Measurements from ENCODE around the gene RPRD1A. TPM values are rescaled to one million over a fixed set of nuclear protein-coding genes. Genes with fewer than 3 reads are reported as not detected.

RPRD1A gene
- total RNA-seq, 1 donor, result 34.3 TPM

GRCh38 chr18:36064027-36064808 lies 3.1 kb downstream of the RPRD1A start:
- Histone ChIP-seq H3K4me1 (ENCODE audit: insufficient read depth, low read length) (peaks cover 37% of the 10 kb centered on the region), H3K4me3 (ENCODE audit: low read length) (no peak overlapping the region), H3K27me3 (ENCODE audit: insufficient read depth, low read length) (no peaks in the 10 kb centered on the region)

DNA sequence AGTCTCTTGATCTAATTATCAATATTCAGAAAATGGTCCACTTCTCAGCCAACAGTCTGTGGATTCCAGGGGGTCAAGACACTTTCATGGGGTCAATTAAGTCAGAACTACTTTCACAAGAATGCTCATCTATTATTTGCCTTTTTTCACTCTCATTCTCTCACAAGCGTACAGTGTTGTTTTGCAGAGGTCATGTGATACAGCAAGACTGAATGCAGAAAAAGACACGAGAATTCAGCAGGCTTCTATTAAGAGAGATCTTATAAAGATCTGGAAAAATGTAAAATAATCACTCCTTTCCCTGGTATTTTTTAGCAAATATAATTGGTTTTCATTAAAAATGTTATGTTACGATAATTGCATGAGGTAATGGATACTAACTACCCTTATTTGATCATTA lies 8.7 kb downstream of the RPRD1A start:
- no peaks in the 10 kb centered on the region for H3K27me3 ChIP-seq (ENCODE audit: insufficient read depth, low read length)
- H3K4me1 ChIP-seq (ENCODE audit: insufficient read depth, low read length), result peaks cover 18% of the 10 kb centered on the region
- H3K9me3 ChIP-seq (ENCODE audit: low read depth, low read length), result no peaks in the 10 kb centered on the region
- no peak overlapping the region for H3K4me3 ChIP-seq (ENCODE audit: low read length)

More at GRCh38 chr18:36064027-36064808, 3.1 kb downstream of the RPRD1A start:
- no peaks in the 10 kb centered on the region for H3K9me3 ChIP-seq (ENCODE audit: low read depth, low read length)

- Histone ChIP-seq H3K4me1 (ENCODE audit: insufficient read depth, low read length) (peaks cover under 1% of the 10 kb centered on the region), H3K9me3 (ENCODE audit: low read depth, low read length) (peaks cover 11% of the 10 kb centered on the region), H3K27me3 (ENCODE audit: insufficient read depth, low read length) (no peaks in the 10 kb centered on the region), H3K4me3 (ENCODE audit: low read length) (no peak overlapping the region)
These were observed 15.6 kb downstream of the RPRD1A start for GRCh38 chr18:36051760-36052159.

- H3K4me3 ChIP-seq (ENCODE audit: low read length), result no peak overlapping the region
- peaks cover 4% of the 10 kb centered on the region for H3K4me1 ChIP-seq (ENCODE audit: insufficient read depth, low read length)
- H3K9me3 ChIP-seq (ENCODE audit: low read depth, low read length), result peaks cover 11% of the 10 kb centered on the region
- no peaks in the 10 kb centered on the region for H3K27me3 ChIP-seq (ENCODE audit: insufficient read depth, low read length)
These were observed 16.9 kb downstream of the RPRD1A start for GRCh38 chr18:36050479-36050878.

GRCh38 chr18:36047521-36047920 lies 19.8 kb downstream of the RPRD1A start:
- H3K4me3 ChIP-seq (ENCODE audit: low read length), result no peak overlapping the region
- H3K27me3 ChIP-seq (ENCODE audit: insufficient read depth, low read length), result no peaks in the 10 kb centered on the region
- peaks cover 11% of the 10 kb centered on the region for H3K9me3 ChIP-seq (ENCODE audit: low read depth, low read length)
- peaks cover 8% of the 10 kb centered on the region for H3K4me1 ChIP-seq (ENCODE audit: insufficient read depth, low read length)

- Histone ChIP-seq H3K4me1 (ENCODE audit: insufficient read depth, low read length) (peaks cover 9% of the 10 kb centered on the region), H3K27me3 (ENCODE audit: insufficient read depth, low read length) (no peaks in the 10 kb centered on the region), H3K9me3 (ENCODE audit: low read depth, low read length) (peaks cover 7% of the 10 kb centered on the region), H3K4me3 (ENCODE audit: low read length) (no peak overlapping the region)
These were observed 20.5 kb downstream of the RPRD1A start for GRCh38 chr18:36046898-36047297.

DNA sequence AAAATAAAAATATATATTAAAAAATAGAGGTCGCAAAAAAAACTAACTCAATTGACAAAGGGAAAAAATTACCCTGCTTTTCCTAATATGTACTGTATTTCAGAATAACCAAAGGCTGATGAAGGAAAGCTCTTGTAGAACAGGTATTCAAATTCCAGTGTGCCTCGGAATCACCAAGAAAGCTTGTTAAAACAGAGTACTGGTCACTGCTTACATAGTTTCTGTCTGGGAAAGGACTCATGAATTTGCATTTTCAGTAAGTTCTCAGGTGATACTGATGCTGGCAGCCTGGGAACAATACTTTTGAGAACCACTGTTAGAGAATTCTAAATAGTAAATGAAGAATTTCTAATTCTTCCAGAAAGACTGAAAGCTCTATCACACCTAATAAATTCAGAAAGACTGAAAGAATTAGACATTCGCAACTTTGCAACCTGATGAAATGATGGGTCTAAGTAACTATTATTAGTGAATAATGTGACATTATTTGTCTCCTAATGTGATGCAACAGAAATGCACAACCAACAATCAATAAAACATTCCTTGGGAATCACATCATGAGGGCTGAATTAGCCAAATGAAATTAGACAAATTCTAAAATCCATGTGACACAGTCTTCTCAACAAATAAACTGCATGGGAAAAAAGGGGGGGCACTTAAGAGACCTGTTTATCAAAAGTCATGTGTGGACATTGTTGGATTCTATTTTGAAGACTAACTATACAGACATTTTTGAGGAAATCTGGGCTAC lies 21.9 kb downstream of the RPRD1A start:
- H3K27me3 ChIP-seq (ENCODE audit: insufficient read depth, low read length), result no peaks in the 10 kb centered on the region
- H3K9me3 ChIP-seq (ENCODE audit: low read depth, low read length), result no peaks in the 10 kb centered on the region
- H3K4me1 ChIP-seq (ENCODE audit: insufficient read depth, low read length), result peaks cover 14% of the 10 kb centered on the region
- H3K4me3 ChIP-seq (ENCODE audit: low read length), result no peak overlapping the region

DNA sequence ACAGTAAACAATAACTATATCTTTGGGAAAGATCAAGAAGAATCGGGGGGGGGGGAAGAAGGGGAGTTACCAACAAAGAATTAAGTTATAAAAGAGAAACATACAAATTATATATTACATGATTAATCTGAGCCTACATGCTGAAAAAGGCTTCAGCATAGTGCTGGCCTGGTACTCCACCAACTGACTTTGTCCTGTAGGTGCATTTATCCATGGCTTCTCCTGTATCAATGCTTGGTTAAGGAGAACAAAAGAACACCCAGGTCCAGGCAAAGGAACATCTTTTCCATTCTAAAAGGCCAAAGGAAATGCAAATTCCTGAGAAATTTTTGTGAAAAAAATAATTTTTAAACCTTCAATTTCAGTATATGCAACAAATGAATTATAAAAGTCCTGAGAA lies 24.2 kb downstream of the RPRD1A start:
- no peaks in the 10 kb centered on the region for H3K27me3 ChIP-seq (ENCODE audit: insufficient read depth, low read length)
- peaks cover 14% of the 10 kb centered on the region for H3K4me1 ChIP-seq (ENCODE audit: insufficient read depth, low read length)
- no peaks in the 10 kb centered on the region for H3K9me3 ChIP-seq (ENCODE audit: low read depth, low read length)
- H3K4me3 ChIP-seq (ENCODE audit: low read length), result no peak overlapping the region

GRCh38 chr18:36041146-36041545 lies 26.2 kb downstream of the RPRD1A start:
- peaks cover 12% of the 10 kb centered on the region for H3K4me1 ChIP-seq (ENCODE audit: insufficient read depth, low read length)
- H3K4me3 ChIP-seq (ENCODE audit: low read length), result no peak overlapping the region
- no peaks in the 10 kb centered on the region for H3K27me3 ChIP-seq (ENCODE audit: insufficient read depth, low read length)
- no peaks in the 10 kb centered on the region for H3K9me3 ChIP-seq (ENCODE audit: low read depth, low read length)

DNA sequence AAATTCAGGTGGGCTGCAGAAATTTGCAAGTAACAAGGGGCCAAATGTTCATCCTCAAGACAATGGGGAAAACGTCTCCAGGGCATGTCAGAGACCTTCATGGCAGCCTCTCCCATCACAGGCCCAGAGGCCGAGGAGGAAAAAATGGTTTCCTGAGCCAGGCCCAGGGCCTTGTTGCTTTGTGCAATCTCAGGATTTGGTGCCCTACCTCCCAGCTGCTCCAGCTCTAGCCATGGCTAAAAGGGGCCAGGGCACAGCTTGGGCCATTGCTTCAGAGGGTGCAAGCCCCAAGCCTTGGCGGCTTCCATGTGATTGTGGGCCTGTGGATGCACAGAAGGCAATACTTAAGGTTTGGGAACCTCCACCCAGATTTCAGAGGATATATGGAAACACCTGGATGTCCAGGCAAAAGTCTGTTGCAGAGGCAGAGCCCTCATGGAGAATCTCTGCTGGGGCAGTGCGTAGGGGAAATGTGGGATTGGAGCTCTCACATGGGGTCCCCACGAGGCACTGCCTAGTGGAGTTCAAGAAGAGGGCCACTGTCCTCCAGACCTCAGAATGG lies 29.2 kb downstream of the RPRD1A start:
- Histone ChIP-seq H3K9me3 (ENCODE audit: low read depth, low read length) (no peaks in the 10 kb centered on the region), H3K4me3 (ENCODE audit: low read length) (no peak overlapping the region), H3K27me3 (ENCODE audit: insufficient read depth, low read length) (no peaks in the 10 kb centered on the region), H3K4me1 (ENCODE audit: insufficient read depth, low read length) (peaks cover 6% of the 10 kb centered on the region)

- Histone ChIP-seq H3K4me3 (ENCODE audit: low read length) (no peak overlapping the region), H3K9me3 (ENCODE audit: low read depth, low read length) (no peaks in the 10 kb centered on the region), H3K4me1 (ENCODE audit: insufficient read depth, low read length) (peaks cover 5% of the 10 kb centered on the region), H3K27me3 (ENCODE audit: insufficient read depth, low read length) (no peaks in the 10 kb centered on the region)
These were observed 32.1 kb downstream of the RPRD1A start for GRCh38 chr18:36035253-36035652.

- Histone ChIP-seq H3K9me3 (ENCODE audit: low read depth, low read length) (no peaks in the 10 kb centered on the region), H3K27me3 (ENCODE audit: insufficient read depth, low read length) (no peaks in the 10 kb centered on the region), H3K4me3 (ENCODE audit: low read length) (no peak overlapping the region), H3K4me1 (ENCODE audit: insufficient read depth, low read length) (peaks cover 5% of the 10 kb centered on the region)
These were observed 33.0 kb downstream of the RPRD1A start for GRCh38 chr18:36034299-36034895.

- H3K9me3 ChIP-seq (ENCODE audit: low read depth, low read length), result no peaks in the 10 kb centered on the region
- peaks cover 5% of the 10 kb centered on the region for H3K4me1 ChIP-seq (ENCODE audit: insufficient read depth, low read length)
- no peaks in the 10 kb centered on the region for H3K27me3 ChIP-seq (ENCODE audit: insufficient read depth, low read length)
- H3K4me3 ChIP-seq (ENCODE audit: low read length), result no peak overlapping the region
These were observed 35.5 kb downstream of the RPRD1A start for GRCh38 chr18:36031903-36032302.

- Histone ChIP-seq H3K27me3 (ENCODE audit: insufficient read depth, low read length) (no peaks in the 10 kb centered on the region), H3K4me3 (ENCODE audit: low read length) (no peak overlapping the region), H3K4me1 (ENCODE audit: insufficient read depth, low read length) (peaks cover 5% of the 10 kb centered on the region), H3K9me3 (ENCODE audit: low read depth, low read length) (no peaks in the 10 kb centered on the region)
These were observed 36.0 kb downstream of the RPRD1A start for GRCh38 chr18:36031407-36031806.

GRCh38 chr18:36028859-36029258 lies 38.5 kb downstream of the RPRD1A start:
- H3K4me3 ChIP-seq (ENCODE audit: low read length), result no peak overlapping the region
- no peaks in the 10 kb centered on the region for H3K9me3 ChIP-seq (ENCODE audit: low read depth, low read length)
- H3K4me1 ChIP-seq (ENCODE audit: insufficient read depth, low read length), result peaks cover 5% of the 10 kb centered on the region
- no peaks in the 10 kb centered on the region for H3K27me3 ChIP-seq (ENCODE audit: insufficient read depth, low read length)

Measured in mononuclear cell (primary cell).